A673 (cell line): ENCODE data around the gene RNPEPL1. TPM values are rescaled to one million over a fixed set of nuclear protein-coding genes. Genes with fewer than 3 reads are reported as not detected.

Experiments used
- BruUV-seq: library from RNA; stranded (reverse); fragments of 400-500 nt; replicated peaks from 2 replicates; lab custom pipeline; 2021; lab: Mats Ljungman, UMichigan
- CTCF ChIA-PET: fragments of 300-600 bp; sonication (Branson Sonifier 250); formaldehyde crosslinking; loops from one replicate; lab custom pipeline; 2022; ENCODE audit warnings: antibody characterized with exemption; lab: Charles Lee
- POLR2A ChIA-PET: fragments of 300-600 bp; sonication (Branson Sonifier 250); formaldehyde crosslinking; loops from one replicate; lab custom pipeline; 2022; ENCODE audit warnings: antibody characterized with exemption; ENCODE audit not compliant: low non-redundant PET; lab: Charles Lee
- DNase-seq: peaks from one replicate; pipeline ENCODE4 v3.0.0-alpha.2; 2015; ENCODE audit warnings: low spot score
- H3K27ac ChIP-seq: fragments of 200-600 bp; sonication (generic); 2 replicates; pipeline ENCODE4 v1.5.1; 2016; ENCODE audit warnings: mixed run types, low read depth, mild to moderate bottlenecking, mixed read lengths, antibody characterized with exemption, low read length; ENCODE audit not compliant: poor library complexity, severe bottlenecking
- H3K27me3 ChIP-seq: fragments of 200-600 bp; sonication (generic); replicated peaks from 2 replicates; pipeline ENCODE4 v1.6.1; 2017; ENCODE audit warnings: mixed run types, low read depth, mild to moderate bottlenecking, mixed read lengths, antibody characterized with exemption, low read length; ENCODE audit not compliant: insufficient read depth, poor library complexity
- H3K36me3 ChIP-seq: fragments of 200-600 bp; sonication (generic); 2 replicates; pipeline ENCODE4 v1.6.1; 2016; ENCODE audit warnings: mixed run types, mild to moderate bottlenecking, mixed read lengths, antibody characterized with exemption, low read length; ENCODE audit not compliant: insufficient read depth, poor library complexity, severe bottlenecking
- H3K4me1 ChIP-seq: fragments of 200-600 bp; sonication (generic); 2 replicates; pipeline ENCODE4 v1.6.1; 2017; ENCODE audit warnings: mixed run types, mild to moderate bottlenecking, mixed read lengths, antibody characterized with exemption, low read length; ENCODE audit not compliant: insufficient read depth, poor library complexity, severe bottlenecking
- H3K4me3 ChIP-seq: fragments of 200-600 bp; sonication (generic); 2 replicates; pipeline ENCODE4 v1.5.1; 2016; ENCODE audit warnings: low read depth, mixed run types, mild to moderate bottlenecking, mixed read lengths, low read length; ENCODE audit not compliant: poor library complexity, severe bottlenecking
- H3K9me3 ChIP-seq: fragments of 200-600 bp; sonication (generic); 2 replicates; pipeline ENCODE4 v1.6.1; 2016; ENCODE audit warnings: mixed run types, low read depth, mild to moderate bottlenecking, mixed read lengths, antibody characterized with exemption, low read length; ENCODE audit not compliant: poor library complexity, severe bottlenecking
- EZH2 ChIP-seq: fragments of 200-600 bp; sonication (generic); IDR thresholded peaks from 2 replicates; pipeline ENCODE4 v1.6.1; 2017; ENCODE audit warnings: borderline replicate concordance, low read depth, mild to moderate bottlenecking, mixed read lengths, antibody characterized with exemption, low read length; ENCODE audit not compliant: poor library complexity, severe bottlenecking
- intact Hi-C: fragments of 100-400 bp; cut with micrococcal nuclease; formaldehyde crosslinking; loops from one replicate; pipeline ENCODE4 v1.10.0; 2022; ENCODE audit not compliant: unreplicated experiment
- total RNA-seq: library from RNA; stranded (reverse); gene quantifications from 2 replicates; pipeline ENCODE4 v1.2.3, GENCODE V29; 2021
- TF ChIP-seq, protein P1 (sequence below): fragments of 300-800, 200-600 bp; sonication (generic); conservative IDR thresholded peaks from 2 replicates; pipeline ENCODE4 v1.5.1; 2017; ENCODE audit warnings: low read depth, mild to moderate bottlenecking, antibody characterized with exemption, low read length, moderate library complexity, mixed read lengths

RNPEPL1 gene
- total RNA-seq, 1 experiment from 2014 or later, result 26.5 TPM

- Histone ChIP-seq H3K4me1 (no peaks in the 10 kb centered on the region), H3K36me3 (peaks cover 6% of the 10 kb centered on the region), H3K9me3 (peaks cover 20% of the 10 kb centered on the region), H3K27me3 (no peaks in the 10 kb centered on the region), H3K27ac (no peak overlapping the region), H3K4me3 (no peak overlapping the region)
- DNase-seq, result no peak
- POLR2A ChIA-PET, result no interaction called here
- TF ChIP-seq, protein P1, sequence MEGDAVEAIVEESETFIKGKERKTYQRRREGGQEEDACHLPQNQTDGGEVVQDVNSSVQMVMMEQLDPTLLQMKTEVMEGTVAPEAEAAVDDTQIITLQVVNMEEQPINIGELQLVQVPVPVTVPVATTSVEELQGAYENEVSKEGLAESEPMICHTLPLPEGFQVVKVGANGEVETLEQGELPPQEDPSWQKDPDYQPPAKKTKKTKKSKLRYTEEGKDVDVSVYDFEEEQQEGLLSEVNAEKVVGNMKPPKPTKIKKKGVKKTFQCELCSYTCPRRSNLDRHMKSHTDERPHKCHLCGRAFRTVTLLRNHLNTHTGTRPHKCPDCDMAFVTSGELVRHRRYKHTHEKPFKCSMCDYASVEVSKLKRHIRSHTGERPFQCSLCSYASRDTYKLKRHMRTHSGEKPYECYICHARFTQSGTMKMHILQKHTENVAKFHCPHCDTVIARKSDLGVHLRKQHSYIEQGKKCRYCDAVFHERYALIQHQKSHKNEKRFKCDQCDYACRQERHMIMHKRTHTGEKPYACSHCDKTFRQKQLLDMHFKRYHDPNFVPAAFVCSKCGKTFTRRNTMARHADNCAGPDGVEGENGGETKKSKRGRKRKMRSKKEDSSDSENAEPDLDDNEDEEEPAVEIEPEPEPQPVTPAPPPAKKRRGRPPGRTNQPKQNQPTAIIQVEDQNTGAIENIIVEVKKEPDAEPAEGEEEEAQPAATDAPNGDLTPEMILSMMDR, result no peak
- no peak for TF ChIP-seq EZH2
- CTCF ChIA-PET, result no interaction called here
- intact Hi-C loops, result no loop called here
- BruUV-seq, result no TSS peak
Measured at GRCh38 chr2:240526521-240526920, 41.8 kb upstream of the RNPEPL1 start.

GRCh38 chr2:240527153-240527750 is 41.0 kb upstream of the RNPEPL1 start:
- H3K4me1 ChIP-seq, result no peaks in the 10 kb centered on the region
- peaks cover 9% of the 10 kb centered on the region for H3K36me3 ChIP-seq
- DNase-seq, result no peak
- no peak overlapping the region for H3K27ac ChIP-seq
- POLR2A ChIA-PET, result no interaction called here
- intact Hi-C loops, result no loop called here
- TF ChIP-seq, protein P1, result no peak
- no peak for TF ChIP-seq EZH2
- no peaks in the 10 kb centered on the region for H3K27me3 ChIP-seq
- BruUV-seq, result no TSS peak
- peaks cover 27% of the 10 kb centered on the region for H3K9me3 ChIP-seq
- CTCF ChIA-PET, result no interaction called here
- H3K4me3 ChIP-seq, result no peak overlapping the region

DNA sequence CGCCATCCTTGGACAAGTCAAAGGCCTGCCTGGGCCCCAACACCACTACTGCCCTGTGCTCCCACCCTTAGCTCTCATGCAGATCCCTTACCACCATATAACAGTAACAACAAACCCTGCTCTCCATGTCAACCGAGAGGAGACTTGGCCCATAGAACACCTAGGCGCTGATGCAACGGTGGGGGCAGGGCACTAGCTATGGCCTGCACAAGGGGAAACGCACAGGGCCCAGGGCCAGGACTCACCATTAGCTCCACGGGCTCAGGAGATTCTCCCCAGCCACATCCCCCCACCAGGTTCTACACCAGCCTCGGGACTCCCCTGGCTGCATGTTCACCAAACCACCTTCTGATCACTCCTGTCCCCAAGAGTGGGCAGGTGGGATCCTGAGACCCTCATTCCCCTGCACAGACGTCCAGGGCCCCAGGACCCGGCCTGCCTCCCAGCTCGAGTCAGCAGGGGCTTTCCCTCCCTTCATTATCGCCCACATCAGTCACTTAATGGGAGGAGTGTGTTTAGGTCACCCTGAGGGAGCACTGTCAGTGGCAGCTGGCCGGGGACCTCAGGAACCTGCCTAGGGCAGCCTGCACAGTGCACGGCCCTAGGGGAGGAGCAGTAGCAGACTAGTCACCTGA is 39.8 kb upstream of the RNPEPL1 start:
- POLR2A ChIA-PET, result no interaction called here
- intact Hi-C loops, result no loop called here
- no peak overlapping the region for H3K27ac ChIP-seq
- peaks cover 9% of the 10 kb centered on the region for H3K36me3 ChIP-seq
- TF ChIP-seq, protein P1, result no peak
- TF ChIP-seq EZH2, result no peak
- BruUV-seq, result no TSS peak
- no peak for DNase-seq
- peaks cover 36% of the 10 kb centered on the region for H3K9me3 ChIP-seq
- H3K4me1 ChIP-seq, result no peaks in the 10 kb centered on the region
- CTCF ChIA-PET, result no interaction called here
- no peaks in the 10 kb centered on the region for H3K27me3 ChIP-seq
- H3K4me3 ChIP-seq, result no peak overlapping the region
